Transverse colon (tissue), 3 donors: ENCODE results near the gene SAXO1.

ENCODE experiments used
- CTCF ChIP-seq, 5 experiments: fragments of 200-600 bp in 3 of 5; fragments of 450-650 bp in 2 of 5; sonication (generic) in 3 of 5; IDR thresholded peaks; 1 replicate in 2 of 5; 2 replicates in 3 of 5; pipeline ENCODE4 v1.5.1; 2016 to 2017; ENCODE audit warnings: antibody characterized with exemption in 5 of 5, inconsistent platforms in 3 of 5, mild to moderate bottlenecking in 2 of 5, moderate library complexity in 1 of 5
- EP300 ChIP-seq: sonication (generic); formaldehyde crosslinking; IDR thresholded peaks from one replicate; pipeline ENCODE4 v1.6.1; 2017; ENCODE audit warnings: antibody characterized with exemption, low read depth
- POLR2A ChIP-seq: fragments of 450-650 bp; IDR thresholded peaks from one replicate; pipeline ENCODE4 v1.6.1; 2016; ENCODE audit warnings: antibody characterized with exemption, mild to moderate bottlenecking, moderate library complexity

GRCh38 chr9:18941060-18941740 is 91.8 kb downstream of the SAXO1 start:
- TF ChIP-seq POLR2A, result no peak
- TF ChIP-seq CTCF (IDR thresholded peaks at IDR 0.05), result no peak
- no peak for TF ChIP-seq EP300
